Fibroblast of skin of scalp (primary cell): ENCODE results near the gene UBL5. TPM values are rescaled to one million over a fixed set of nuclear protein-coding genes. Genes with fewer than 3 reads are reported as not detected.
"Not testable (repeated sequence)": the region's sequence is repeated elsewhere in the genome, so short reads cannot be mapped to it uniquely, and the experiment has no call there.

Source experiments
- DNase-seq: peaks from one replicate; pipeline ENCODE4 v3.0.0-alpha.2; 2013
- polyA plus RNA-seq, 2 experiments: library from polyadenylated mRNA; unstranded; fragments of 120-200 nt; gene quantifications; one replicate each; pipeline ENCODE4 v1.2.1, GENCODE V29; 2013; ENCODE audit not compliant: insufficient read length in 2 of 2

Gene UBL5
- 240 TPM for polyA plus RNA-seq (2013, experiment 1 of 2; ENCODE audit: insufficient read length)
- polyA plus RNA-seq (2013, experiment 2 of 2; ENCODE audit: insufficient read length), result 240 TPM

GRCh38 chr19:9827289-9828238, at the start of gene UBL5:
Gene UBL5, plus strand, starts transcription at chr19:9827918. Its CDS starts 420 bp downstream, at chr19:9828338.
- peak; percentile 82 for DNase-seq

GRCh38 chr19:9782338-9782737, 45.4 kb upstream of the UBL5 start:
- no peak for DNase-seq

GRCh38 chr19:9784163-9784496, 43.6 kb upstream of the UBL5 start:
- not testable (repeated sequence) for DNase-seq

GRCh38 chr19:9785367-9786331, 42.1 kb upstream of the UBL5 start:
- peak; percentile 97 for DNase-seq

GRCh38 chr19:9786342-9786741, 41.4 kb upstream of the UBL5 start:
- no peak for DNase-seq

GRCh38 chr19:9786819-9787218, 40.9 kb upstream of the UBL5 start:
- no peak for DNase-seq

GRCh38 chr19:9788604-9789003, 39.1 kb upstream of the UBL5 start:
- DNase-seq, result not testable (repeated sequence)

- DNase-seq, result no peak
Measured at GRCh38 chr19:9789066-9789465, 38.7 kb upstream of the UBL5 start.

GRCh38 chr19:9789579-9789978, 38.1 kb upstream of the UBL5 start:
- not testable (repeated sequence) for DNase-seq

GRCh38 chr19:9791073-9791367, 36.7 kb upstream of the UBL5 start:
- DNase-seq, result not testable (repeated sequence)

- DNase-seq, result peak; percentile 98
Measured at GRCh38 chr19:9791552-9792205, 36.0 kb upstream of the UBL5 start.

GRCh38 chr19:9792206-9793070, 35.3 kb upstream of the UBL5 start:
- peak; percentile 95 for DNase-seq

- peak; percentile 51 for DNase-seq
Measured at GRCh38 chr19:9793071-9793591, 34.6 kb upstream of the UBL5 start.

- peak; percentile 87 for DNase-seq
Measured at GRCh38 chr19:9796113-9796773, 31.5 kb upstream of the UBL5 start.

GRCh38 chr19:9797871-9798270, 29.8 kb upstream of the UBL5 start:
- DNase-seq, result no peak

- DNase-seq, result no peak
Measured at GRCh38 chr19:9799162-9799561, 28.6 kb upstream of the UBL5 start.

- DNase-seq, result no peak
Measured at GRCh38 chr19:9801976-9802375, 25.7 kb upstream of the UBL5 start.

- no peak for DNase-seq
Measured at GRCh38 chr19:9806803-9807202, 20.9 kb upstream of the UBL5 start.

GRCh38 chr19:9808855-9809824, 18.6 kb upstream of the UBL5 start:
- no peak for DNase-seq

- no peak for DNase-seq
Measured at GRCh38 chr19:9811139-9811538, 16.6 kb upstream of the UBL5 start.
